HL-60/S4 treated with phorbol 12-myristate 13-acetate at 8.2 ng/mL for 4 days and 3 days (cell line): ENCODE data around the gene NKX1-2.

Source experiments
- in situ Hi-C: fragments of 300-500 bp; cut with MboI; formaldehyde crosslinking; loops from 2 replicates; pipeline ENCODE4 v1.15.0; 2022; ENCODE audit warnings: low sequenced_read_pairs

The NKX1-2 gene

DNA sequence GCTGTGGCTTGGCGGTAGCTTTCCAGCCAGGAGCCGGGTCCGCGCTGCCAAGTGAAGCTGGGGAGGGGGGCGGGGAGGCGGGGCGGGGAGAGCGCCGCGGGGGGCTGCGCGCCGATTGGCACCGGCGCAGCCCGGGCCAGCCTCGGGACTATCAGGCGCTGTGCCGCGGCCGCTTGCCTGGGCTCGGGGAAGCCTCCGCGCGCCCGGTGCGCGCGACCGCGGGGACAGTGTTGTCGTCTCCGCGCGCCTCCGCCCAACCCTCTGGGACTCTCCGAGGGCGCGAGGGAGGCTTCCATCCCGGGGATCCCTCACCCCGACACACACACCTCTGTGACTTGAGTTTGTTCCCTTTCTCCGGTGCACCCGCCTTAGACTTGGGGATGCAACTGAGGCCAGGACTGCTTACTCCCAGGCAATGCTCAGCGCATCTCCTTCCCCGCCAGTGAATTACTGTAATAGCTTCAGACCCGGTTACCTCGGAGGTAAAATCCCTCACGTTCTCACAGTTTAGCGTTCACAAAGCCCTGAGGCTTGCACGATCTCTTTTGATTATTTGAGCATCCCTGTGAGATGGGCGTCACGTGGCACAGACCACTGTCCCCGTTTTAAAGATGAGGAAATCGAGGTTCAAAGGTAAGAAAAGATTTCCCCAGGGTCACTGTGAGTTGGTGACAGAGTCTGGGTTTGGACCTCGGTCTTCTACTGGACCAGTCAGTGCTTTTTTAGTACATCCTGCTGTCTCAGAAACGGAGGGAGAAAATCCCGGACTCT lies at the start of gene NKX1-2:
Gene NKX1-2, minus strand, starts transcription at position 24 of the 771 bp plus-strand sequence. CDS start 92 bp downstream, outside the sequence.
- in situ Hi-C loops = no loop called here

DNA sequence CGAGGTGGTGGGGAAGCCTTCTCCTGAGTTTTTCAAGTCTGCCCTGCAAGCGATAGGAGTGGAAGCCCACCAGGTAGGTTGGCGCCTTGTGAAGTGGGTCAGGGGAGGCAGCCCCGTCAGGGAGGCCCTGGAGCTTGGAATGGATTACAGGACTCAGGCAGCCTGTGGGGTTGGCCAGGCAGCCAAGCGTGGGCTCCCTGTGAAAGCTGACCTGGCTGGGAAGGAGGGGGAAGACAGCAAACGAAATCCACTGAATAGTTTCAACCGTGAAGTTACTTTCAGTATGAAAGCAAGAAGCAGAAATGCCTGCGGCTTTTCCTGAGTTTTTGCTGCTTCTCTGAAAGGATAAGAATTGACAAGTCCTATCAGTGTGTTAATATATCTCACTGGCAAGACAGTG lies 48.2 kb upstream of the NKX1-2 start:
- in situ Hi-C loops = no loop called here

DNA sequence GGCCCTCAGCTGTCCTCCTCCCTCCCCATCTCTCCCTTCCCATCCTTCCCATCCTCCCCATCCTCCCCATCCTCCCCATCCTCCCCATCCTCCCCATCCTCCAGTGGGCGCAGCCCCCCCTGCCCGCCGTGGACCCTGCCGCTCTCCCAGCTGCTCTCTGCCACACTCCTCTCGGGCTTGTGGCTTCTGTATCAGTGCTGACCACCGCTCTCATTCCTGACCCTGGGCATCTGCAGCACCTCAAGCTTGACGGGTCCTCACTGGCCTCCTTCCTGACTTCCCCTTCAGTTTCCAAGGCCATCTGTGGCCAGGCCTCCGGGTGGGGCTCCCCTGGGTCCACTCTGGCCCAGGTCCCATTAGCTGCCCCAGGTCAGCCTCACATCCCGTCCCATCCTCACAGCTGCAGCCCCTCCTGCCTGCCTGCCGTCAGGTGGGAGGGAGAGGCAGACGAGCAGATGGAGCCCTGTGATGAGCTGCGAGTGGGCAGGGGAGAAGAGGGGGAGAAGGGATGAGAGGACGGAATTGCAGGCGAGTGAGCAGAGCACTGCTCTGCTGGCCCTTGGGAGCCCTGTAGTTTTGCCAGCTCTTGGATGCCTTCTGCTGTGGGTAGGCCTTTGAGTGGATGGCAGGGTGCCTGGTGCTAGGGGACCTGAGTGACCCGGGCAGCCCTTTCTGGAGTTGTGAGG lies 47.5 kb upstream of the NKX1-2 start:
- in situ Hi-C loops = no loop called here

DNA sequence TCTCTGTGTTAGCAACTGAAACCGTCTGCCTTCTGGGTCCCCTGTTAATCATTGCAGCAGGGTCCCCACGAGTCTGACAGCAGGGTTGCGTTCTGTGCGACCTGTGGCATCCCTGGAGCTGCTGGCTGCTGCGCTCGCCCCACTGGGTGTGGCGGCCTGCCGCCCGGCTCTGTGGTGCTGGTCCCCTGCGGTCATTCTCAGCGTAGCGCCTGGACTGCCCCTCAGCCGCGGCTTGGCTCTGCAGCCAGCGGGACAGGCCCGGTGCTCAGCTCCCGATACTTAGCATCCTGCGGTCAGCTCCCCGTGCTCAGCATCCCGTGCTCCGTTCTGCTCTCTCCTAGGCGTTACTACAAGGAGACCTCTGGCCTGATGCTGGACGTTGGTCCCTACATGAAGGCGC lies 46.8 kb upstream of the NKX1-2 start:
- in situ Hi-C loops = no loop called here

DNA sequence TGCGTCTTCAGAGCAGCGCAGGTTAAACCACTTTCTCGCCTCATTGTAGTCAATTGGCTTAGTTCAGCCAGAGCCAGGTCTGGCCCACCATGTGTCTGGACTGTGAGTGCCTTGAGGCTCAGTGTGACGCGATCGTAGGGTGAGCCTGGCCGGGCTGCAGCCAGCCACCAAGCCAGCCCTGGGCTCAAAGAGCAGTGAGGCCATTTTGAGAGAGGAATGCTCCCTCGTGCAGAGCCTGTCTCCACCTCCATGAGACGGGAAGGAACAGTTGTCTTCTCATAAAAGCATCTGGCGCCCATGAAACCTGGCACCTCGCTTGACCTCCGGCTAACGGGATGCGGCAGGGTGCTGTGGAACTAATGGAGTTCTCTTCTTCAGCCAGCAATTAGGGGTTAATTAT lies 46.3 kb upstream of the NKX1-2 start:
- in situ Hi-C loops = no loop called here

DNA sequence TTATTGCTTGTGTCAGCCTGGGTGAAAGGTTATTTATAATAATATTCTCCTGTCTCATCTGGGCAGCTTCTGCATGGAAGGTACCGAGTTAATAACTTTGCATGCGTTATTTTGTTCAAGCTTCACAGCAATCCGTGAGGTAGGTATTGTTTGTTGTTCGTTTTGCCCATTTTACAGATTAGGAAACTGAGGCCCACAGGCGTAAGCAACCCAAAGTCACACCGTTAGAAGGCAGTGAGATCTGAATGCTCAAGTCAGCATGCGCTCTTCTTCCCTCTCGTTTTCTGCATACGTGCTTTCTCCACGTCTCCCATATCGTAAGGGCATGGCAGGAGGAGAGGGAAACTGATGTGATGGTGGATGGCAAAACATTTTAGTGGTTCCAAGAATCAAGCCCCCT lies 45.9 kb upstream of the NKX1-2 start:
- in situ Hi-C loops = no loop called here

DNA sequence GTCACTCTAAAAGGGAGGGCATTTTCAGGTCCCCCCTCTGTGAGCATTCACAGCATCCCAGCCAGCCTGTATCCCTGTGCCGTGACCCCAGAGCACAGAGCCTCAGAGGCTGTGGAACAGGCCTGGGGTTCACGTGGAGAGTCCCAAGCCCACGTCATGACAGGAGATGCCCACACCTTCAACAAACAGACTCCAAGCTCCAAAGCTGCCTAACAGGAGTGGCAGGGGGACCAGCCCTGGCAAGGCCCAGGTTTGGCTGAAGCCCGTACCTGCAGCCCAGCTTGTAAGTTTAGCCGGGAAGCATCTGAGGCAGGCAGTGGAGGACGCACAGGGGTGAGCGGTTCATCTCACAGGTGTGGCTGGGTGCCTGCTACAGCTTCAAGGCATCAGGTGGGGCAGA lies 45.3 kb upstream of the NKX1-2 start:
- in situ Hi-C loops = no loop called here

DNA sequence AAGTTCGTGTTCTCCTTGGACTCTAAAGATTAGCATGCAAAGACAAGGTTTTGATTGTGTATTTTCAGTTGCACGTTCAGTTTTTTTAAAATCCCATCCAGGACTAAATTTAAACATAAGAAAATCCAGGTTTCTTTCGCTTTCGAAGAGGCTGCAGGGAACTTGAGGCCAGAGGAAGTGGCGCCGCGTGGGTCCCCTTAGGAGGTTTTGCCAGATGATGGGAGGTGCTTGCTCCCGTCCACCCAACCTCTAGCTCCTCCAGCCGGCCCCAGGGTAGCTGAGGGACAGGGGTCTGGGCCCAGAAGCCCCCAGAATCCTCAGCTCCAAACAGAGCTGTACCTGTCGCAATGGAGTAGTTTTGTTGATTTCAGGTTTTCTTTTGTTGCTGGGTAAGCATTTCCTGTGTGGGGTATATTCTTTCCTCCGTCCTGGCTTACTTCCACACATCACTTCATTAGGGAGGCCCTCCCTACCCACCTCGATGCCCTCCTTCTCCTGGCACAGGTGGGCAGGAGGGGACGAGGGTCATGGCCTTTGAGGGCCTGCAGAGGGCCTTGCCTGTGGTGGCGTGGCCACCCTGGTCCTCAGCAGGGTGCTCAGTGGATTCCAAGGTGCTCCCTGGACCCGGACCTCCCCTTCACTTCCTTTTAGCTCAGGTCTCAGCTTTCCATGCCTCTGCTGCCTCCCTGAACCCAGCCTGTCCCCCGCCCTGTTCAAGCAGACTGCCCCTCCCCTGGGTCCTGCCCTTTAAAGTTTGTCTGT lies 44.4 kb upstream of the NKX1-2 start:
- in situ Hi-C loops = no loop called here

DNA sequence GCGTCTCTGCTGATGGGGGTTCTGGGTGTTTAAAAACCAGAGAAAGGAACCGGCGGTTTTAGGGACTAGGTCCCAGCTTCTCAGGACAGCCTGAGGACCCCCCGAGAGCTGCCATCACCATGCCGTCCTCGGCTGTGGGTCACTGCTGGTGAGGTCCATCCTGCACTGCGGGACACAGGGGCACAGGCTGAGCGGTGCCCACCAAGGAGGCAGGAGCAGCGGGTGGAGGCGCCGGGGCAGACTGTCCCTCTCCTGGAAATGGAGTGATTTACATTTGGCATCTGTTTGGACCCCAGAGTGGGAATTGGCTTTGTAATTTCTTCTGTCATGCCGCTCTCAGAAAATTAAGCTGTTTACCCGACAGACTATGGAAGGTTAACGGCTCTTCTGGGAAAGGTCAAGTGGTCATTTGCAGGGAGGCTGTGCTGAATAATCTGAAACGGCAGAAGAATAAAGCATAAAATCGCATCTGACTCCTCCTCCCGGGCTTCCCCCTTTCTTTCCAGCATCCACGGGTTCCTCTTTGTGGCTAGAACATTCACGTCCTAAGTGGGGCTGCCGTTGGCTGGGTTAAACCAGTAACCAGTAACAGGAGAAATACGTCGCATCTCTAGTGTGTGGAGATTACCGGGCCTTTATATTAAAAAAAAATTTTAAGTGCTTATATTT lies 43.5 kb upstream of the NKX1-2 start:
- in situ Hi-C loops = no loop called here

DNA sequence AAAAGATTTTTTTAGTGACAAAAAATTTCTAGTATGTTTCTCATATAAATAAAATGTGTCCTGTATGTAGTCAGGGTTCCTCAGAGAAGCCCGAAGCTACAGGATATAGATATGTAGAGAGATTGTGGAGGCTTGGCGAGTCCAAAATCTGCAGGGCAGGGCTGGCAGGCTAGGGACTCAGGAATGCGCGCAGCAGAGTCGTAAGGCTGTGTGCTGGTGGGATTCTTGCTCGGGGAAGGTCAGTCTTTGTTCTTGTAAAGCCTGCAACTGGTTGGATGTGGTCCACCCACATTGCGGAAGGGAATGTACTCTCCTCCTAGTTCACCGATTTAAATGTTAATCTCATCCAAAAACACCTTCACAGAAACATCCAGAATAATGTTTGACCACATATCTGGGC lies 42.4 kb upstream of the NKX1-2 start:
- in situ Hi-C loops = no loop called here

DNA sequence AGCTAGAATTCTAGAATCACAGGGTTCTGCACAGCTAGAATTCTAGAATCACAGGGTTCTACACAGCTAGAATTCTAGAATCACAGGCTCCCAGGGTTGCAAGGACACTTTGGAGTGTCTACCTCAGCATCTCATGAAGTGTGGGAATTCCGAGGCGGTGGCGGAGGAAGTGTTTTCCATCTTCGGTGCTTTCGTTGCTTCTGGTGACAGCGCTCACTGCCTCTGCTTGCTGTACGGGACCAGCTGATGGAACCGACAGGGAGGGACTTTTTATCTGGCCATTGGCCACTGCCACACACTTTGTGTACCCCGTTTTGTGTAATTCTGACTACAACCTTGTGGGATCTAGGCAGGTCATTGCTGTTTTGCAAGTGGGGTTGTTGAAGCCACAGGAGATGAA lies 41.3 kb upstream of the NKX1-2 start:
- in situ Hi-C loops = no loop called here

DNA sequence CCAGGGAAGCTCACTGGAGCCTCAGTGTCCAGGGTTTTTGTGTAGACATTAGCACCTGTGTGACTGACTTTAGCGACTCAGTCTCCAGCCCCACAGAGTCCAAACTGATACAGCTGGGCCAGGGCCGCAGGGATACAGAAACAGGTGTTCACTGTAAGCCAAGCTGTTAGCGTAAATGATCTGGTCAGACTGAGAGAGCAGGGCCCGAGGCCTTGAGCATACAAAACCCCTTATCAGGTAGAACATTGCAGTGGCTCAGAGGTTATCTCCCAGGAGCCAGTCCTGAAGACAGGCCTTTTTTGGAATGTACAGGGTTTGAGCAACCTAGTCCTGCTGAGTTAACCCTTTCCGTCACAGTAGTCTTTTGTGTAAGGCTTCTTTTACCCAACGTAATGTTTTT lies 36.8 kb upstream of the NKX1-2 start:
- in situ Hi-C loops = no loop called here

DNA sequence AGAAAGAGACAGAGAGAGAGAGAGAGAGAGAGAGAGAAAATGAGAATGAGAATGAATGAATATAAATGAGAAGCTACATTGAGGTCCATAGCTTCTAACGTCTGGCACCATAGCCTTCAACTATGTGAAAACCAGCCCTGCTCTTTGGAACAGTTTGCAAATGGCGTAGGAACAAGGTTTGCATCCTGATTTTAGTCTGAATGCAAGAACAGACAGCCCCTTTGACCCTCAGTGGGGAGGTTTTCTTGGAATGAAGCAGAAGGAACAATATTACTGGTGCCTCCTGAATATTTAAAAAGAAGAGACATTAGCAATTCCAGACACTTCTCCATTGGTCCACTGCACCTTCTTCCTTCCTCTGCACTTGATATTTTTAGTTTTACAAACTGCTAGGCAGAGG lies 34.8 kb upstream of the NKX1-2 start:
- in situ Hi-C loops = no loop called here

DNA sequence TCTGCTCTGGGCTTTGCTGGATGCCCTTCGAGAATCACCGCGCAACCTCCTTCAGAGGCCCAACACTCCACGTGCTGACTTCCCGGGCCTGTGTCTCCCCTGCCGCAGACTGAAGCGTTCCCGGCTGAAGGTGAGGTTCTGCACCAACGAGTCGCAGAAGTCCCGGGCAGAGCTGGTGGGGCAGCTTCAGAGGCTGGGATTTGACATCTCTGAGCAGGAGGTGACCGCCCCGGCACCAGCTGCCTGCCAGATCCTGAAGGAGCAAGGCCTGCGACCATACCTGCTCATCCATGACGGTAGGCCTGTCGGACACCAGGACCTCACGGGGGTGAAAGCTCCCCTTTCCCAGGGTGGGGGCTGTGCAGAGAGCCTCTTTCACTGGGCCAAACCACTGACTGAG lies 34.2 kb upstream of the NKX1-2 start:
- in situ Hi-C loops = no loop called here

DNA sequence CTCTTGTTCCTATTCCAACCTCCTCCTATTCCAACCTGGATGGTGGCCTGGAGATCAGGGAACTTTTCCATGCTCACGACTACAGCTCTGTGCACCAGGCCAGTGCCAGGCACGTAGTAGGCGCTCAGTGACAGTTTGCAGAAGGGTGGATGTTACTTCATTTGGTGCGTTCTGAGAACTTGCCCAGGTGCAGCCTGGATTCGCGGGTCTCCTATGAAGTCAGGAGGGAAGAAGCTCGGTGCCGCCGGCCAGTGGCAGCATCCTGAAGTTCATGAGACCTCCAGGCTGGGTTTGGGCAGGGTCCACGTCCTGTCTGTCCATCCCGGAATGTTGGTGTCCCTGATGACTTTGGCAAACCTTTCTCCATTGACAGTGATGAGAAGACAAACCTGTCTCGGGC lies 33.0 kb upstream of the NKX1-2 start:
- in situ Hi-C loops = no loop called here

DNA sequence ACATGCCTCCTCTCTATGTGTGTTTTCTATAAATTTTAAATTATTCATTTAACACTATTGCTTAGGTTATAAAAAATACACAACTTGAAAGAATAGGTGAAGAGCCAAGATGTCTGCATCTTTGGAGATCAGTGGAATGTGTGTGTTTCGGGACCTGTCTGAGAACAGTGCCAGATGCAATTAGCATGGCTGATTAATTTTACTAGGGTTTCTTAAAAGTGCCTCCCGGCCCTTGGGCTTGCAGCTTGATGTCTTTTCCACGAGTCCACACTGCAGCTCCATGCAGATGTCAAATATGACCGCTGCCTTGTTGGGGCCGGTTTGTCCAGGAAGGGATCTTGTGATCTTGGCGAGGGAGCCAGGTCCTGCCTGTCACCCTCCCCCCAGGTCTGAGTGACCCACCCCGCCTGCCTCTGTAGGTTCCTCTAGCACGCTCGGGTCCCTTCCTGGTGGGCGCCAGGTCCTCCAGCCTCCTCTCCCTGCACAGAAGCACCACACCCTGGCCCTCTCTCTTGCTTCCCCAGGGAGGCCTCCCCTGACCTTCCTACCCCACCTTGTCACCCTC lies 32.5 kb upstream of the NKX1-2 start:
- in situ Hi-C loops = no loop called here

DNA sequence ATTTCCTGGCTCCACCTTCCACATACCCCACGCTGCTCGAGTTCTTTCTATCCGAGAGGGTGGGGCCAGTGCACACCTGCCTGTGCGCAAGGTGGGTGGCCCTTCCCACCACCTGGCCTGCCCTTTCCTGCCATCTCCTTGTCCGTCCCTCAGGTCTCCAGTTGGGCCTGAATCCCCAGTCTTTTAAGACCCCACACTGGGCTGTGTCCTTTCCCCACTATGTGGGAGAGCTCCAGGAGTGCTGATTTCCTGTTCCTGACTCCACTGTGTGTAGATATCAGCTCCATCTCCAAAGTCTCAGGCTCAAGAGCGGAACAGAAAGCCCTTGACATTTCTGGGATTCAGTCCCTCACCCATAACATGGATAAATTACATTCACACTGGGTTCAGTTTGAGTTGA lies 31.9 kb upstream of the NKX1-2 start:
- in situ Hi-C loops = no loop called here

DNA sequence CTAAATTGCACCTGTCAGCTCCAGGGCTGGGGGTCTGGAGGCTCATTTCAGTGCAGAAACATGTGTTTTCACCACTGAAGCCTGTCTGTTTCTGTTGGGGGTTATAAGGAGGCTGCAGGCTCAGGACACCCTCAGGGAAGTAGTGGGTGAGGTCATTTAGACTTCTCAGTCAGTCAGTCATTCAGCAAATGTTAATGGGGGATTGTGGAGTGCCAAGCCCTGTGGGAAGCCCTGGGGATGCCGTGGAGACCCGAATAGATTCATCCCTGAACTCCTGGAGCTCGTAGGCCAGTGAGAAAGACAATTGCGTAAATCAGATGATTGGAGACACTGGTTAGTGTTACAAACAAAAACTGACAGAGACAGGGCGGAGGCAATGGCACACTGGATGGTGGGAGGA lies 31.0 kb upstream of the NKX1-2 start:
- in situ Hi-C loops = no loop called here

DNA sequence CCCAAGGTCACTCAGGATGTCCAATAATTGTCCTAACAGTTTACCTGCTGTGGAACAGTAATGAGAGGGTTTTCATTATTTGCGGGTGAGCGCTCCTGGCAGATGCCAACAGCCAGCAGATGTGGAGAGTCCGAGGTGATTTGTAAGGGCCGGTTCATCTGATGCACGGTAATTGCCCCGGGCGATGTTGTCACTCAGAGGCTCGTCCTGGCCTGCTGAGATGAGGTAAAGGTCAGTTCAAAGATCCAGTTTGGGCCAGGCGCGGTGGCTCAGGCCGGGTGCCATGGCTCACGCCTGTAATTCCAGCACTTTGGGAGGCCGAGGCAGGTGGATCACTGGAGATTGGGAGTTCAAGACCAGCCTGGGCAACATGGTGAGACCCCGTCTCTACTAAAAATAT lies 28.7 kb upstream of the NKX1-2 start:
- in situ Hi-C loops = no loop called here

DNA sequence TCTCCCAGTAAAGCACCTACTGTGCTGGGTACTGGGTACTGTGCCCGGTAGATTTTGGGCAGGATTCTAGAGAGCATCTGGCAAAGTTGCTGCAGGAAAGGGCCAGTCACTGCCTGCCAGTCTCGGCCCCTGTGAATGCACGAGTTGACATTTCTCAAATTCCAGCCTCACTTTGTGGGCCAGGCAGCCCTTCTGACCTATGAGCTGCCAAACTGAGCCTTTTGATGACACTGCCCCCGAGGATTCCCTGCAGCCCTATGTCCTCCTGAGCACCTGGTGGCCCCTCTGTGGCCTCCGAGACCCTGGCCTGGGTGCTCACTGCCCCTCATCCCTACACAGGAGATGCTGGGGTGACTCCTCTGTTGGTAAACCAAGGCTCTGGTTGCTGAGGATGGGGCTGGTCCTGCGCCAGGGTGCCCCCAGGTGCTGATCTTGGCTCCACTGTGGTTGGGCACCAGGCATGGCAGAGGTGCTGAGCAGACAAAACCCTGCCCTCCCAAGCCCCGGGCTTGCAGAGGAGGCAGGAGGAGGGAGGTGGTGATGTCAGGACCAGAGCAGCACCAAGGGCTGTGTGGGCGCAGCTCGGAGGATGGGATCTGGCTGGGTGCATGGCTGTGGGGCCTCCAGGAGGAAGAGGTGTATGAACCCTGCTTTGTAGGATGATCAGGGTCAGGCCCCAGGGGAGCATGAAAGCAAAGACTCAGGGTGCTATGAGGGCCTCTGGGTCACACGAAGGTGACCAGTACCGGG lies 28.0 kb upstream of the NKX1-2 start:
- in situ Hi-C loops = no loop called here
